Immature natural killer cell (primary cell): ENCODE results near the gene CTIF. TPM values are rescaled to one million over a fixed set of nuclear protein-coding genes. Genes with fewer than 3 reads are reported as not detected.
A peak's percentile ranks its signal among the peaks of the same experiment; 100 is the strongest.

Source experiments
- DNase-seq, 3 donors: peaks; one replicate each; pipeline ENCODE4 v3.0.0; 2022; ENCODE audit warnings: mixed read lengths in 1 of 3
- H3K27ac Mint-ChIP-seq, 6 donors: one replicate each; pipeline ENCODE4 v1.8.0; 2020; ENCODE audit warnings: mixed read lengths in 6 of 6, mild to moderate bottlenecking in 5 of 6, inconsistent platforms in 4 of 6, moderate library complexity in 3 of 6
- H3K27me3 Mint-ChIP-seq, 3 donors: one replicate each; pipeline ENCODE4 v1.8.0; 2020 to 2021; ENCODE audit warnings: low read depth in 3 of 3, mild to moderate bottlenecking in 3 of 3, mixed read lengths in 3 of 3, moderate library complexity in 3 of 3, inconsistent platforms in 1 of 3
- H3K36me3 Mint-ChIP-seq, 3 donors: one replicate each; pipeline ENCODE4 v1.8.0; 2020; ENCODE audit warnings: mixed read lengths in 3 of 3, inconsistent platforms in 2 of 3, mild to moderate bottlenecking in 2 of 3
- H3K4me1 Mint-ChIP-seq, 2 donors: one replicate each; pipeline ENCODE4 v1.8.0; 2020; ENCODE audit warnings: inconsistent platforms in 2 of 2, mild to moderate bottlenecking in 2 of 2, mixed read lengths in 2 of 2, moderate library complexity in 1 of 2
- H3K4me3 Mint-ChIP-seq, 5 donors: one replicate each; pipeline ENCODE4 v1.8.0; 2020; ENCODE audit warnings: mild to moderate bottlenecking in 5 of 5, mixed read lengths in 5 of 5, inconsistent platforms in 3 of 5, moderate library complexity in 3 of 5
- H3K9me3 Mint-ChIP-seq, 6 donors: one replicate each; pipeline ENCODE4 v1.8.0; 2020; ENCODE audit warnings: mild to moderate bottlenecking in 6 of 6, mixed read lengths in 6 of 6, inconsistent platforms in 4 of 6, moderate library complexity in 3 of 6
- polyA plus RNA-seq, 3 donors: library from polyadenylated mRNA; unstranded; fragments of 300-500 nt; fragmentation: Illumina TruSeq; gene quantifications; one replicate each; pipeline ENCODE4 v1.2.3, GENCODE V29; 2021

Gene CTIF
- polyA plus RNA-seq, 3 donors from 2014 or later, result 0.28 to 1.2 TPM; not detected in 1

DNA sequence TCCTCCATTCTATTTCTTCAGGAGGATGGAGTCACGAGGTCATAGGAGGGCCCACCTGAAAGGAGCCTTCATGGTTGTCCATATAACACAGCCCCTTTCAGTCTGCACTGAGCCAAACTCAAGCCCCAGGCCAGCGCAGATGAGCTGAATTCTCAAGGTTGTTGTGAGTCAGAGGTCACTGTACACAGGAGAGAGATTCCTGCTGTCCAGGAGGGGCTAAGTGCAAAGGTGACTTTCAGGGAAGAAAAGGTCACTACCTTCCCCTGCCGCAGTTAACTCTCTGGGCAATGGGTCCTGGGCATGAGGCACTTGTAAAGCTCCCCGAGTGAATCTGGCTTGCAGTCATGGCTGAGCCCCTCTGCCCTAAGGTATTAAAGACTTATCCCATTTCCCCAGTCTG is 150.7 kb downstream of the CTIF start:
- Mint-ChIP-seq H3K27ac (no peak overlapping the region), H3K36me3 (peaks cover 0 to 3% (median 0%) of the 10 kb centered on the region in 3 donors), H3K4me3 (no peak overlapping the region), H3K9me3 (no peaks in the 10 kb centered on the region), H3K27me3 (peaks cover 0 to 4% (median 1%) of the 10 kb centered on the region in 3 donors), H3K4me1 (no peaks in the 10 kb centered on the region)
- DNase-seq, result no peak

DNA sequence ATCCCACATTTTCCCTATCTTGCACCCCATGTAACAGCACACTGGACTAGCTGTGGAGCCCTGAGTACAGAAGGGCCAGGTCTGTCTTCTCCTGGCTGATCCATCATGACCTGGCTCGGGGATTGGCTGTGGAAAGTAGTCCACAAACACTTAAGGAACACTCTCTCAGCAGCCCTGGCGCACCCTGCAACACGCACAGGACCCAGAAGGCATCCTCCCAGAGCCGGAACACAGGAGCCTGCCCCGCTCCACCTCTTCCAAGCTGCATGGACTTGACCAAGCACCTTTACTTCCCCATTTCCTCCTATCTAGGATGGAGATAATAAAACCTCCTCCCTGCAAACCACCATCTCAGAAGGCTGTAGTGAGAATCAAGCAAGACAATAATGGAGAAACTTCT is 151.7 kb downstream of the CTIF start:
- Mint-ChIP-seq H3K27ac (no peak overlapping the region), H3K27me3 (peaks cover 0 to 5% (median 1%) of the 10 kb centered on the region in 3 donors), H3K4me3 (no peak overlapping the region), H3K36me3 (peaks cover 0 to 3% (median 0%) of the 10 kb centered on the region in 3 donors), H3K9me3 (no peaks in the 10 kb centered on the region), H3K4me1 (no peaks in the 10 kb centered on the region)
- no peak for DNase-seq

DNA sequence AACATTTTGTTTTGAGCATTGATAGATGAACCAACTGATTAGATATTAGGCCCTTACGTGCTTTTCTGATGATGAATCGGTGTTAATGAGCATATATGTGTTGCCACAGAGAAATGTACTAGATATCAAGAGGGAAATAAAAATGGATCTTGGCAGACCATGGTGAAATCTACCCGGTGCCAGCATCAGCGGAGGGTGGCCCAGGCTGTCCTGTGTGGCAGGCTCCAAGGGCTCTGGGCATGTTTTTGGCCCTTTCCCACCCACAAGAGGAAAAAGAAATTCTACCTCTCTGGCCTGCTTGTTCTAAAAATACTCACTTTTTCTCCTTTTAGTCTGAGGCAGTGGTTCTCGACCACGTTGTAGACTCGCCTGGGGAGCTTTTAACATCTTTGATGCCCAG is 154.2 kb downstream of the CTIF start:
- H3K27ac Mint-ChIP-seq, result no peak overlapping the region
- no peak for DNase-seq
- H3K4me1 Mint-ChIP-seq, result peaks cover 0 to 3% of the 10 kb centered on the region in 2 donors
- H3K36me3 Mint-ChIP-seq, result peaks cover 0 to 3% (median 0%) of the 10 kb centered on the region in 3 donors
- no peak overlapping the region for H3K4me3 Mint-ChIP-seq
- peaks cover 0 to 8% (median 1%) of the 10 kb centered on the region in 3 donors for H3K27me3 Mint-ChIP-seq
- H3K9me3 Mint-ChIP-seq, result no peaks in the 10 kb centered on the region

DNA sequence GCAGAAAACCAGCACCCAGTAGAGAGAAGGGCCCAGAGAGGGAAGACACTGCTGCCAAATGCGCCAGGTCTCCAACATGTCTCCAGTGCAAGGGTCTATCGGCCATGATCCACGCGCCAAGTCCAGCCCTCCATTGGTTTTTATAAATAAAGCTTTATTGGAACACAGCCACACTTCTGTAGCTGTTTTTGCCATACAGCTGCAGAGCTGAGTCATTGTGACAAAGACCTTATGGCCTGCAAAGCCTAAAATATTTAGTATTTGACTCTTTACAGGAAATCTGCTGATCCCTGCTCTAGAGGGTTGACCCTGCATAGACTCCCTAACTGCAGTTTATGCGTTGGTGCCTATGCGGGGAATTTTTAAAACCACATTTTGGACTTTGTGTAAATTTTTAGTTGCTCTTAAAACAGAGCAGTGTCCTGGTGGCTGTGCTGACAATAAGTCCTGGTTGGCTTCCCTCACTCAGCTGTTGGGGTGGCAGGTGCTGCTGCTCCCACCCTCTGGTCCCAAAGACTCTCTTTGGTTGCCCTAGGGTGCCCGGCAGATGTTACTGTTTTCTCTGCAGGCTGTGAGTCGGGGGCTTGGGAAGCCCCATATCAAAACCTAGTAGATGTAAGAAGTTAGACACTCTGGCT is 154.9 kb downstream of the CTIF start:
- H3K27ac Mint-ChIP-seq, result no peak overlapping the region
- H3K9me3 Mint-ChIP-seq, result no peaks in the 10 kb centered on the region
- peaks cover 6 to 8% of the 10 kb centered on the region in 2 donors for H3K4me1 Mint-ChIP-seq
- no peak for DNase-seq
- peaks cover 0 to 3% (median 0%) of the 10 kb centered on the region in 3 donors for H3K36me3 Mint-ChIP-seq
- no peak overlapping the region for H3K4me3 Mint-ChIP-seq
- H3K27me3 Mint-ChIP-seq, result peaks cover 0 to 7% (median 1%) of the 10 kb centered on the region in 3 donors

DNA sequence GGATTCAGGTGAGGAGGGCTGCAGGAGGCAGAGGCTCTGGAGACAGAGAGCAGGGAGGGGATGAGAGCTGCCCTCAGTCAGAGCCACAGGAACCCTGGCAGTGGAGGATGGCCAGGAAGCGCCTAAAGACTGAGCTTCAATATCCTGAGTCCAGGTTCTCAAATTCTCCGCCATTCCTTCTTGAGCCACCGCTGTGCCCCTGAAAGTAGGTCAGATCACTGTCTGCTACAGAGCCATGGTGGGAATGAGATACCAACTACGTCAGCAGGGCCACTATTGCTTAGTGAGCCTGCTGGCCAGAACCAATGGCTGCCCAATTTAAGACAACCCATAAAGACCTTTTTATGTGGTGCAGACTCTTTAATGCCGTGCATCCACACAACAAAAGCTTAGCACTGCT is 155.5 kb downstream of the CTIF start:
- H3K36me3 Mint-ChIP-seq, result peaks cover 0 to 3% (median 0%) of the 10 kb centered on the region in 3 donors
- no peak overlapping the region for H3K4me3 Mint-ChIP-seq
- peaks cover 11 to 12% of the 10 kb centered on the region in 2 donors for H3K4me1 Mint-ChIP-seq
- no peaks in the 10 kb centered on the region for H3K9me3 Mint-ChIP-seq
- H3K27ac Mint-ChIP-seq, result no peak overlapping the region
- H3K27me3 Mint-ChIP-seq, result peaks cover 0 to 4% (median 0%) of the 10 kb centered on the region in 3 donors
- no peak for DNase-seq

DNA sequence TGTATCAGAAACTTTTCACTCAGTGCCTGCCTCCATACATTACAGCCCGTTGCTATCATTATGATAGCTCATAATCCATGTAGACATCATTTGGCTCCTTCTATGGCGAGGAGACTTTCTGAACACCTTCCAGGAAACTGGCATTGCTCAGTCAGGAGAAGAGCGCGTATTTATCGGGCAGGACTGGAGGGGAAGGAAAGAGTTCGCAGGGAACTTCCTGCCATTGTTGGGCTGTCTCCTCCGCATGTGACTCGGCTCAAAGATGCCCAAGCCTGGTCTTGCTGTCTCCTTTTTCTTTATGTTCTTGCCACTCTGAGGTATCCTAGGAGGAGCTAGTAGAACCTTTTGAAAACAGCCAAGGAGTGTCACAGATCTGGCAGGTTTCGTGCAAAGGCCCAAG is 156.8 kb downstream of the CTIF start:
- peaks cover 0 to 4% (median 1%) of the 10 kb centered on the region in 3 donors for H3K27me3 Mint-ChIP-seq
- peaks cover 0 to 3% (median 0%) of the 10 kb centered on the region in 3 donors for H3K36me3 Mint-ChIP-seq
- no peak overlapping the region for H3K27ac Mint-ChIP-seq
- H3K9me3 Mint-ChIP-seq, result no peaks in the 10 kb centered on the region
- H3K4me1 Mint-ChIP-seq, result peaks cover 11 to 12% of the 10 kb centered on the region in 2 donors
- DNase-seq, result no peak
- H3K4me3 Mint-ChIP-seq, result no peak overlapping the region

DNA sequence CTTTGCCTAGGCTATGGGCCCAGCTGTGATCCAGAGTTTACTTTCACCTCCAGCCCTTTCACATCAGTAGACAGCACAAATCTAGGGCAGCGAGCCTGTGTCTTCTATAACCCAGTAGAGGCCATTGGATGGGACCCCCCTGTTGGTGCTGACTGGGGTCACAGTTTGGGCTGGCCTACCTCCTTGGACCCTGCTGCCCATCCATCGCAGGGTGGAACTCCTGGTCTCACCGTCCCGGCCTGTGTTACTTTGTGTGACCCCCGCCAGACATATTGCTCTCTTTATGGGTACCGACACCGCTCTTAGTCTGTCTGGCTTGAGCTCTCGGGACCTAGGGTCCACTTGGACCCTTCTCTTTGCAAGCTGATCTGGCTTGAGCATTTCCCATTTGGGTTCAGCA is 157.4 kb downstream of the CTIF start:
- no peak overlapping the region for H3K4me3 Mint-ChIP-seq
- H3K27me3 Mint-ChIP-seq, result peaks cover 0 to 4% (median 1%) of the 10 kb centered on the region in 3 donors
- H3K9me3 Mint-ChIP-seq, result no peaks in the 10 kb centered on the region
- H3K27ac Mint-ChIP-seq, result no peak overlapping the region
- peaks cover 11 to 12% of the 10 kb centered on the region in 2 donors for H3K4me1 Mint-ChIP-seq
- DNase-seq, result no peak
- H3K36me3 Mint-ChIP-seq, result peaks cover 0 to 3% (median 0%) of the 10 kb centered on the region in 3 donors

DNA sequence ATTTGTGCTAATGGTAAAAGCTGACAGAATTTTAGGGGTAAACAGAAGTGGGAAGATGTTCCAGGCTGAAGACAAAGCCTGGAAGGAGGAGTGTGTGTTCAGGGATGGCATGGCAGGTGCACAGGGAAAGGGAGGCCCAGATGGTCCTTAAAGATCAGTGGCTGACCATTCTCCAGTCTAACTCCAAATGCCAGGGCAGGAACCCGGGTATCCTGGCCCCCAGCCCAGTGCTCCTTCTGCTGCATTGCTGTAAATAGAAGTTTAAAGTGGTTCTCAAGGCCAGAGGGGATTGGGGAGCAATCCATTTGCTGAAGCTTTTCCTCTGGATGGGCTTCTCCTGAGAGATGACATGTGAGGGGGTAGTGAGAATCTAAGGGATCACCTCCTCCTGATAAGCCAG is 158.6 kb downstream of the CTIF start:
- no peaks in the 10 kb centered on the region for H3K9me3 Mint-ChIP-seq

DNA sequence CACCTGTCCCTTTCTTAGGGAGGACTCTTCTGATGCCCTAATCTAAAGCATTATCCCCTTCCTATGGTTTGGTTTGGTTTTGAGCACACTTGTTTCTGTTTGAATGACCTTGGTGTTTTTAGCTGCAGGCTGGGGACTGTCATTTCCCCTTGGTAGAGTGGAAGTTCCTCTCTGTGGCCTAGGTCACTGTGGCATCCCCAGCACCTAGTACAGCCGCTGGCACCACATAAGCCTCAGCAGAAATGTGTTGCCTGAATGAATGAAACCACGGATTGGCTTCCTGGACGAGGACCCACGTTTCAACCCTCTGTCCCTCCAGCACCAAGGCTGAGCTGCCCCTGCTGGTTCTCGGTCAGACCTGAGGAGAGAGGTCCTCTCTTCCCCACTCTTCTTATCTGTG is 159.9 kb downstream of the CTIF start:
- no peaks in the 10 kb centered on the region for H3K36me3 Mint-ChIP-seq
- no peaks in the 10 kb centered on the region for H3K9me3 Mint-ChIP-seq
- H3K27ac Mint-ChIP-seq, result peak overlapping the region in 1 of 6 donors; percentile 67
- peaks cover 11 to 12% of the 10 kb centered on the region in 2 donors for H3K4me1 Mint-ChIP-seq
- peak overlapping the region in 3 of 5 donors; percentile 15 to 34 (median 29) for H3K4me3 Mint-ChIP-seq
- DNase-seq, result peak; percentile 14 to 36 (median 25)
- peaks cover 0 to 4% (median 1%) of the 10 kb centered on the region in 3 donors for H3K27me3 Mint-ChIP-seq

More for the DNA sequence above, 158.6 kb downstream of the CTIF start:
- no peak for DNase-seq
- H3K36me3 Mint-ChIP-seq, result peaks cover 0 to under 1% (median 0%) of the 10 kb centered on the region in 3 donors
- H3K4me3 Mint-ChIP-seq, result no peak overlapping the region
- peaks cover 0 to 4% (median 1%) of the 10 kb centered on the region in 3 donors for H3K27me3 Mint-ChIP-seq
- H3K27ac Mint-ChIP-seq, result peak overlapping the region in 1 of 6 donors; percentile 29
- H3K4me1 Mint-ChIP-seq, result peaks cover 11 to 12% of the 10 kb centered on the region in 2 donors

DNA sequence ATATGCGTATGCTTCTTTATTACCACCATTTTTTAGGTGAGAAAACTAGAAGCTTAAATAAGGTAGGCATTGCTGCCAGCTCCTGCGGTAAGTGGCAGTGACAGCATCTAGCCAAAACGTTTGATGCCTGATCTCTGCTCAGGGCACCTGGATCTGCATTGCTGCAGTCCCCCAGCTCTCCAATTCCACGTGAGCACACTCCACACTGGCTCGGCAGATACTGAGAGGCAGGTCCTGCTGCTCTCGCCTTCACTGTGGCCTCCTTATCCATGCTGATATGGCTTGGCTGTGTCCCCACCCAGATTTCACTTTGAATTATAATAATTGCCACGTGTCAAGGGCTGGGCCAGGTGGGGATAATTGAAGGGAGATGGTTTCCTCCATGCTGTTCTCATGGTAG is 160.9 kb downstream of the CTIF start:
- Mint-ChIP-seq H3K4me1 (peaks cover 11 to 12% of the 10 kb centered on the region in 2 donors), H3K4me3 (no peak overlapping the region), H3K27ac (no peak overlapping the region), H3K9me3 (no peaks in the 10 kb centered on the region), H3K27me3 (peaks cover 0 to 4% (median 1%) of the 10 kb centered on the region in 3 donors), H3K36me3 (no peaks in the 10 kb centered on the region)
- no peak for DNase-seq

DNA sequence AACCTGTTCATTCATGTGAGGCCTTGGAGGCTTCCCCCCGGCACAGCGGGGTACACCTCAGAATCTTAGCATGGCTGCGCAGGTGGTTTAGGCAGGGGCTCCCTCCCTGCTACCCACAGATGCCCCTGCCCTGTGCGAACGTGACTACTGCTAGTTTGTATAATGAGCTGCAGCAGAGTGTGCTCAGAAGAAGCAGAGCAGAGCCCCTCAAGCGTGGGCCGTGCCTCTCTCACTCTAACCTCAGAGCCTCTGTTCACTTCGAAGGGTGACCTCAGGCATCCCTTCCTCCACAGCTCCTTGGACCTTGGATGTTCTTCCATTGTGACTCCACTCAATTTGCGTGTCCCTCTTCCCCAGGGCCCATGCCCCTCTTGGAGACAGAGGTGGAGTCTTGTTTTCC is 161.6 kb downstream of the CTIF start:
- no peaks in the 10 kb centered on the region for H3K9me3 Mint-ChIP-seq

DNA sequence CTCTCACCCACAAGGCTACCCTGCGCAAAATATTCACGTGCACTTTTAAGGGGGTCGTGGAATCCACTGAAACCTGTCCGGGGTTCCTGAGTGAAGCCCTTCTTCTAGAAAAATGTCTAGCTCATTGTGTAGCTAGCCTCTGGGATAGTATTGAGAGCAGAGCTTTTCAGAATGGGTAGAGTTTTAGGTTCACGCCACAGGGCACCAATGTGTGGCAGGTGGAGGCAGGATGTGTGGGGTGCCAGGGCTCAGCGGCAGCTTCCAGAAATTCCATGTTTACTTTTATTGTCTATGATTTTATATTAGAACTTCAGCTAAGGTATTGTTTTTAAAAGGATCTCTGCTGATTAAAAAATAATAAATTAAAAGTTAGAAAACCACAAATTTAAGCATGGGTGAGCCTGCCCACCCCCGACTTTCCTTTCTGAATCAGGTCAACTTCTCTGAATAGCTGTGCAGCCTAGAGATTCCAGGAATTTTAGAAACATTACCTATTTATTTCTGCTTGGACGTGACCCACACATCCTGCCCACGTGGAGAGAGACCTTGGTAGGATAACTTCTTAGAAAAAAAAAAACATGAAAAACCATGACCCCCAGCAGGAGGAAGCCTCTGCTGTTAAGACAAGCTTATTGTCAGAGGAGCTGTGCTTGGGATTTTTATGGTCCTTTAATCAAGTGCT is 163.7 kb downstream of the CTIF start:
- H3K27me3 Mint-ChIP-seq, result peaks cover 0 to 1% (median 0%) of the 10 kb centered on the region in 3 donors
- H3K9me3 Mint-ChIP-seq, result no peaks in the 10 kb centered on the region
- H3K4me1 Mint-ChIP-seq, result peaks cover 12 to 17% of the 10 kb centered on the region in 2 donors
- DNase-seq, result no peak
- no peaks in the 10 kb centered on the region for H3K36me3 Mint-ChIP-seq
- no peak overlapping the region for H3K4me3 Mint-ChIP-seq
- H3K27ac Mint-ChIP-seq, result no peak overlapping the region

More for the DNA sequence above, 161.6 kb downstream of the CTIF start:
- peak overlapping the region in 1 of 6 donors; percentile 82 for H3K27ac Mint-ChIP-seq
- H3K4me1 Mint-ChIP-seq, result peaks cover 11 to 12% of the 10 kb centered on the region in 2 donors
- peaks cover 0 to 3% (median 1%) of the 10 kb centered on the region in 3 donors for H3K27me3 Mint-ChIP-seq
- no peak for DNase-seq
- H3K36me3 Mint-ChIP-seq, result no peaks in the 10 kb centered on the region
- H3K4me3 Mint-ChIP-seq, result no peak overlapping the region

DNA sequence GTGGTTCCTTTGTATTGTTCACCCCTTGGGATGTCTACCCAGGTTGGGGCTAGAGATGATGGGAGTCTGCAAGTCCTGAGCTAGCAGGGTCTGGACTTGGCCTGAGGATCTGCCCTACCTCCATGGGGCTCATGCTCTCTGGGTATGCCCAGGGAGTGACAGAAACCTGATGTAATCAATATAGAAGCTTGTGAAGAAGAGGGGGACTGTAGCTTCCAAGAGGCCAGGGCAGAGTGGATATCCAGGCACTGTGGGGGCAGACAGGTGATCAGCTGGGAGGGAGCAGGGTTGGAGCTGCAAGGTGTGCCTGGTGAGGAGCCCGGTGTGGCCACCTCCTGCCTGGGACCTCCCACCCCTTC is 164.2 kb downstream of the CTIF start:
- Mint-ChIP-seq H3K27me3 (peaks cover 0 to 1% (median 0%) of the 10 kb centered on the region in 3 donors), H3K4me1 (peaks cover 12 to 17% of the 10 kb centered on the region in 2 donors), H3K36me3 (no peaks in the 10 kb centered on the region), H3K27ac (no peak overlapping the region), H3K9me3 (no peaks in the 10 kb centered on the region), H3K4me3 (no peak overlapping the region)
- no peak for DNase-seq

DNA sequence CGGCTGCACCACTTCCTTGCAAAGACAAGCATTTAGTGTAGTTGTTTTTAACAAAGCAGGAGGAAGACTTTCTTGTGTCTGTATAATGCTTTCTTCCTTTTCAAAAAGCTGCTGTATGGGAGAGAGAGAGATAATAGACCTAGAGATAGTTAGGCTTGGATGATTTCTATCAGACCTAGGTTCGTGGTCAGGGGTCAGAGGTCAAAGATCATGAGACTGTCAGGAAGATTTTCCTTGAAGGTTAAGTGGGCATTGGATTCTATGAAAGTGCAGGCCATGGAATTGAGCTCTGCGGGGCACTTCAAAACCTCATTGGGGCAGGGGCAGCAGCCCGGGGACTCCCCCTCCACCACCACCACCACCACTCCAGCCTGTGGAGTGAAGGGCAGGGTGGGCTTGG is 164.6 kb downstream of the CTIF start:
- Mint-ChIP-seq H3K27ac (no peak overlapping the region), H3K4me3 (no peak overlapping the region), H3K9me3 (no peaks in the 10 kb centered on the region), H3K36me3 (no peaks in the 10 kb centered on the region), H3K27me3 (peaks cover 0 to 1% (median 0%) of the 10 kb centered on the region in 3 donors), H3K4me1 (peaks cover 10 to 15% of the 10 kb centered on the region in 2 donors)
- DNase-seq, result no peak
